Retinal pigment epithelial cell (primary cell): ENCODE measurements around the gene MEIS2.

Experiments
- DNase-seq: peaks from one replicate; pipeline ENCODE4 v3.0.0-alpha.2; 2010; ENCODE audit warnings: low read depth
- H3K4me3 ChIP-seq: 2 replicates; pipeline ENCODE4 v1.5.1; 2011; ENCODE audit warnings: mild to moderate bottlenecking, low read length, control low read depth, moderate library complexity
- TF ChIP-seq, protein P1 (sequence below): conservative IDR thresholded peaks from 2 replicates; pipeline ENCODE4 v1.5.1; 2011; ENCODE audit warnings: low read depth, low read length, control low read depth, inconsistent platforms

Gene MEIS2

DNA sequence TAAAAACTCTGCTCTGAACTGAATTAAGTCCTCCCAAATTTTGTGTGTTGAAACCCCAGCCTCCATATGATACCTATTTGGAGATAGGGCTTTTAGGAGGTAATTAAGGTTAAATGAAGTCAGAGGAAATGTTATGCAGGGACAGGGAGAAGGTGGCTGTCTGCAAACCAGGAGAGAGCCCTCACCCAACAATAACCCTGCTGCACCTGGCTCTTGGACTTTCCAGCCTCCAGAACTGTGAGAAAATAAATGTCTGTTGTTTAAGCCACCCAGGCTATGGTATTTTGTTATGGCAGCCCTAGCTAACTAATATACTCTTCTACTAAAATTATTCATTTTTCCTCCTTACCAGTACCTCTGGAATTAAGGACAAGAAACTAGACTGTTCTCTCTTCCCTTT is 79.5 kb downstream of the MEIS2 start:
- TF ChIP-seq, protein P1, sequence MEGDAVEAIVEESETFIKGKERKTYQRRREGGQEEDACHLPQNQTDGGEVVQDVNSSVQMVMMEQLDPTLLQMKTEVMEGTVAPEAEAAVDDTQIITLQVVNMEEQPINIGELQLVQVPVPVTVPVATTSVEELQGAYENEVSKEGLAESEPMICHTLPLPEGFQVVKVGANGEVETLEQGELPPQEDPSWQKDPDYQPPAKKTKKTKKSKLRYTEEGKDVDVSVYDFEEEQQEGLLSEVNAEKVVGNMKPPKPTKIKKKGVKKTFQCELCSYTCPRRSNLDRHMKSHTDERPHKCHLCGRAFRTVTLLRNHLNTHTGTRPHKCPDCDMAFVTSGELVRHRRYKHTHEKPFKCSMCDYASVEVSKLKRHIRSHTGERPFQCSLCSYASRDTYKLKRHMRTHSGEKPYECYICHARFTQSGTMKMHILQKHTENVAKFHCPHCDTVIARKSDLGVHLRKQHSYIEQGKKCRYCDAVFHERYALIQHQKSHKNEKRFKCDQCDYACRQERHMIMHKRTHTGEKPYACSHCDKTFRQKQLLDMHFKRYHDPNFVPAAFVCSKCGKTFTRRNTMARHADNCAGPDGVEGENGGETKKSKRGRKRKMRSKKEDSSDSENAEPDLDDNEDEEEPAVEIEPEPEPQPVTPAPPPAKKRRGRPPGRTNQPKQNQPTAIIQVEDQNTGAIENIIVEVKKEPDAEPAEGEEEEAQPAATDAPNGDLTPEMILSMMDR = no peak

DNA sequence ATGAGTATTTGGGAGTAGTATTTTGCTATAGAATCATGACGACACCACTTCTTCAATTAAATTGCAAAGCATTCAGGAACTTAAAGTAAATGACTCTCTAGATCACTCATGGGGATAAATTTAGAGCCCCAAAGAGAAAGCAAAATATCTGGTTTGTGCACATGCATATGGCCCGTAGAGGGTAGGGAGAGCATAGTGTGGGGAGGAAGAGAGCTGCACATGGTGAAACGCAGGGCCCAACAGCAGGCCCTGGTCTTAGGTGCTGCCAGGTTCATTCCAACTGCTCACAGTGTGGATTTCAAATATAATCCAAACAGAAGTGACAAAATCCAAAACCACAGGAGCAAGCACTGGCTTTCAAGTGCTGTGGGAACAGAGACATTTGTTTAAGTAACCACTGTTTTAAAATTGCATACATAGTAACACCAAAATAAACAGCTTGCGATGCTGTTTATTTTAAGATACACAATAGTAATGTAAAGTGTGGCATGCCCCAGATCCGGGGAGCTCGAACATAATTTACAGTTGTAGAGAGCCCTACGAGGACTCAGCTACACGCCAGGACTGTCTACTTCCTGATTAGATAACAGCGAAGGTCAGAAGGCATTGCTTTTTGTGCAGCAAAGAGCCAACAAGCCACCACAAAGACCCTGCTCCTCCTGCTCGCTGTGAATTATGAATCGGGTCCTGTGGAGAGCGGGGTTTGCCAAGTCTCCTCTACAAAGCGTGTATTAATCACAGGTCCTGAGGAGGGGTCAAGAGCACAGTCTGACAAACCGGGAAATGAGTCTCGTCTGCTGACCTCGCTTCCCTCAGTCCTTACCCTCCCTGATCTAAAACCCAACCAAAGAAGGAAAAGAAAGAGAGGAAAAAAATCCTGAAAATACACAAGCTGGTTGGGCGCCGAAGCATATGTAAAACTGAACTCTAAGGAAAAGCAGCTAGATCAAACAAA is 80.6 kb downstream of the MEIS2 start:
- TF ChIP-seq, protein P1 = no peak
- H3K4me3 ChIP-seq = no peak overlapping the region
- no peak for DNase-seq

More for the DNA sequence above, 79.5 kb downstream of the MEIS2 start:
- DNase-seq = no peak
- no peak overlapping the region for H3K4me3 ChIP-seq

GRCh38 chr15:37017031-37017625 is 83.2 kb downstream of the MEIS2 start:
- TF ChIP-seq, protein P1 = no peak
- DNase-seq = no peak
- H3K4me3 ChIP-seq = no peak overlapping the region

DNA sequence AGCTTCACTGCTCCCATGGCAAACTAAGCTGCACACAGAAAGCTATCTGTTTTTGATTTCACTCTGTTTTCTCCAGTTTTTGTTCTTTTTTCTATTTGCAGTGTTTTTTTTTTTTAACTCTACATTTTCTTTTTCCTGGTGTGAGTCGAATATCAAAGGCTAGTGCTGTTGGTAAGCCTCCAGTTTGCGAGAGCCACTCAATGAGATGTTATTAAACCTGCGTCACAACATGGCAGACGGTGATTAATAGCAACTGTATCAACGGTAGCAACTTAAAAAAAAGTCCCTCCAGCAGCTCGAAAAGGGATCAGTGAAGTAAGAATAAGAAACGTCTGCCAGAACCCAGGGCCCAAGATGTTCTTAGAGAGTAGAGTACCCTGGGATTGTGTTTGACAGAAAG is 84.1 kb downstream of the MEIS2 start:
- no peak overlapping the region for H3K4me3 ChIP-seq
- TF ChIP-seq, protein P1 = no peak
- DNase-seq = no peak

GRCh38 chr15:37015451-37015850 is 84.9 kb downstream of the MEIS2 start:
- TF ChIP-seq, protein P1 = no peak
- H3K4me3 ChIP-seq = no peak overlapping the region
- DNase-seq = no peak

DNA sequence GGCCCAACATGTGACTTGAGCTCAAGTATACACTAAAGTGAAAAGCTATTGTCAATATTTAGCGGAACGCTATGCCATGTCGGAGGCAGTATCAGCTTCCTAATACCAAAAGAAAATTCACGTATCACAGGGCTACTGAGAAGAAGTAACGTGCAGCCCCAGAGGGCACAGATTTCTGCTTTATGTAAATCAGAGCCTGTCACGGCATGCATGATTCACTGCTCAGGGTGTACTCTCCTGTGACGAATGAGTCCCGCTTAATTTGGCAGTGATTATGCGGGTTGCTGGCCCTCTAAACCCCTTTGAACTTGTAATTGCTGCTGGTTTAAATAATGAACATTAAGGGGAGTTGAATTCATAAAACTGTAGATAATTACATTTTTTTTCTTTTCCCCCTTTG is 85.3 kb downstream of the MEIS2 start:
- H3K4me3 ChIP-seq = no peak overlapping the region
- TF ChIP-seq, protein P1 = no peak
- peak; percentile 66 for DNase-seq
